Measurements from ENCODE around the gene XRCC6.

DNA sequence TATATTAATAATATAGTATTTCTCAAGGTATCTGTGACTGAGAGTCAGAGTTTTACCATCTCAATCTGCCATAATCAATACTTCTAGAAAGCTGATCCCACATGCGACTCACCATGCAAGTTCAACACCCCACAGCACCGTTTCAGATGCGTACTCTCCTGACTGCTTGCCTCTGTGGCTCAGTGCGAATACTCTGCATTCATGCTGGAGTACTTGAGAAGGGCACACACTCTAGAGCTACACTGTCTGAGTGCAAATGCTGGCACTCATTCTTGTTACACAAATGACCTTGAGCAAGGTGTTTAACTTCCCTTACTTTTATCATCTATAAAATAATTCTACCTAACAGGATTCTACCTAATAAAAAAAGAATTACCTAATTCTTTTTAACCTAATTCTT, 55.0 kb downstream of the XRCC6 start:
- no peak for TF ChIP-seq CTCF (IDR thresholded peaks at IDR 0.05 in 2 of 3, conservative IDR thresholded peaks at IDR 0.05 in 1 of 3; ENCODE audit: borderline replicate concordance in 1 of 3, insufficient read depth in 1 of 3, low read depth in 2 of 3, low read length in 2 of 3)
- TF ChIP-seq POLR2A (IDR thresholded peaks at IDR 0.05; ENCODE audit: borderline replicate concordance, extremely low read depth, insufficient read depth, insufficient read length): no peak
- no peak for TF ChIP-seq EZH2phosphoT487 (IDR thresholded peaks at IDR 0.05; ENCODE audit: borderline replicate concordance)
- no peak for TF ChIP-seq MAX (IDR thresholded peaks at IDR 0.05)
- TF ChIP-seq, protein P1, sequence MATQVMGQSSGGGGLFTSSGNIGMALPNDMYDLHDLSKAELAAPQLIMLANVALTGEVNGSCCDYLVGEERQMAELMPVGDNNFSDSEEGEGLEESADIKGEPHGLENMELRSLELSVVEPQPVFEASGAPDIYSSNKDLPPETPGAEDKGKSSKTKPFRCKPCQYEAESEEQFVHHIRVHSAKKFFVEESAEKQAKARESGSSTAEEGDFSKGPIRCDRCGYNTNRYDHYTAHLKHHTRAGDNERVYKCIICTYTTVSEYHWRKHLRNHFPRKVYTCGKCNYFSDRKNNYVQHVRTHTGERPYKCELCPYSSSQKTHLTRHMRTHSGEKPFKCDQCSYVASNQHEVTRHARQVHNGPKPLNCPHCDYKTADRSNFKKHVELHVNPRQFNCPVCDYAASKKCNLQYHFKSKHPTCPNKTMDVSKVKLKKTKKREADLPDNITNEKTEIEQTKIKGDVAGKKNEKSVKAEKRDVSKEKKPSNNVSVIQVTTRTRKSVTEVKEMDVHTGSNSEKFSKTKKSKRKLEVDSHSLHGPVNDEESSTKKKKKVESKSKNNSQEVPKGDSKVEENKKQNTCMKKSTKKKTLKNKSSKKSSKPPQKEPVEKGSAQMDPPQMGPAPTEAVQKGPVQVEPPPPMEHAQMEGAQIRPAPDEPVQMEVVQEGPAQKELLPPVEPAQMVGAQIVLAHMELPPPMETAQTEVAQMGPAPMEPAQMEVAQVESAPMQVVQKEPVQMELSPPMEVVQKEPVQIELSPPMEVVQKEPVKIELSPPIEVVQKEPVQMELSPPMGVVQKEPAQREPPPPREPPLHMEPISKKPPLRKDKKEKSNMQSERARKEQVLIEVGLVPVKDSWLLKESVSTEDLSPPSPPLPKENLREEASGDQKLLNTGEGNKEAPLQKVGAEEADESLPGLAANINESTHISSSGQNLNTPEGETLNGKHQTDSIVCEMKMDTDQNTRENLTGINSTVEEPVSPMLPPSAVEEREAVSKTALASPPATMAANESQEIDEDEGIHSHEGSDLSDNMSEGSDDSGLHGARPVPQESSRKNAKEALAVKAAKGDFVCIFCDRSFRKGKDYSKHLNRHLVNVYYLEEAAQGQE (IDR thresholded peaks at IDR 0.05; ENCODE audit: low read depth): no peak
- TF ChIP-seq POLR2AphosphoS5 (IDR thresholded peaks at IDR 0.05; ENCODE audit: low read depth, low read length): no peak
- no peak for TF ChIP-seq TCF7L2 (IDR thresholded peaks at IDR 0.05; ENCODE audit: borderline replicate concordance, extremely low read depth, insufficient read depth, insufficient read length)
- TF ChIP-seq SP1 (IDR thresholded peaks at IDR 0.05; ENCODE audit: low read depth): no peak
